ENCODE results near the gene CPNE8. TPM values are rescaled to one million over a fixed set of nuclear protein-coding genes. Genes with fewer than 3 reads are reported as not detected.

The CPNE8 gene
- polyA plus RNA-seq, 1 donor (not counting 4 experiments of a cell fraction or from before 2014, with no cell fraction given) = 25.7 TPM

DNA sequence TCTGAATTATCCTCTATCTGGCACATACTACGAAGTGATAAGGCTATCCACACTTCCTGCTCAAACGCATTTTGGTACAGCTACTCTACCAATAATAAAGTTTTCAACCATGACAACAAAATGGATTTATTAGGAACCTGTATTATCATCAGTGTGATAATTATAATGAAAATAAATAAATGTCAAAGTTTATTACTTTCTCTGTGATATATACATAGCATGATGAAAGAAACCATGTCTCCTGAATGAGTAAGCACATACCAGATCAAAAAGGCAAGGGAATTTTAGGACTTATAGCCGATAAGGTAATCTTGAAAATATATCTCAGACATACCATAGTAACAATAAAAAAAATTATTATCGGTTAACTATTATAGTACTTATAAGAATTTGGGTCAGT is 61.1 kb downstream of the CPNE8 start:
- H3K4me2 ChIP-seq (ENCODE audit: control insufficient read depth, extremely low read depth, insufficient read depth, low read depth, low read length) = no peak overlapping the region
- FAIRE-seq (no peak), DNase-seq (ENCODE audit: low read depth, low spot score) (no peak)
- no peak for TF ChIP-seq CTCF (optimal IDR thresholded peaks at IDR 0.05 in 1 of 3, IDR thresholded peaks at IDR 0.05 in 1 of 3, conservative IDR thresholded peaks at IDR 0.05 in 1 of 3; ENCODE audit: extremely low read depth in 1 of 3, insufficient read depth in 2 of 3, low read length in 3 of 3)
- no peak for TF ChIP-seq EZH2 (IDR thresholded peaks at IDR 0.05; ENCODE audit: low read length)
- H4K20me1 ChIP-seq (ENCODE audit: control insufficient read depth, extremely low read depth, insufficient read depth, low read length) = no peaks in the 10 kb centered on the region
- H3K79me2 ChIP-seq (ENCODE audit: control insufficient read depth, insufficient read depth, low read length) = no peaks in the 10 kb centered on the region
- H3K36me3 ChIP-seq (ENCODE audit: control insufficient read depth in 2 of 2, extremely low read depth in 1 of 2, insufficient read depth in 2 of 2, low read length in 2 of 2) = peaks cover 0 to 5% of the 10 kb centered on the region in 2 experiments
- H3K9ac ChIP-seq (ENCODE audit: control insufficient read depth, extremely low read depth, insufficient read depth, low read length) = no peak overlapping the region
- no peaks in the 10 kb centered on the region for H3K27me3 ChIP-seq (ENCODE audit: control insufficient read depth, extremely low read depth, insufficient read depth, low read length)
- H3K9me1 ChIP-seq (ENCODE audit: control insufficient read depth, extremely low read depth, insufficient read depth, low read length) = no peaks in the 10 kb centered on the region
- no peak overlapping the region for H3K27ac ChIP-seq (ENCODE audit: control insufficient read depth, insufficient read depth, low read length)
- no peak overlapping the region for H2AFZ ChIP-seq (ENCODE audit: control insufficient read depth, low read length)
- H3K4me1 ChIP-seq (ENCODE audit: control insufficient read depth, extremely low read depth, insufficient read depth, low read length) = no peaks in the 10 kb centered on the region
- H3K9me3 ChIP-seq (ENCODE audit: control insufficient read depth, low read depth, low read length) = no peaks in the 10 kb centered on the region
- dilution Hi-C loops (cut with MboI; ENCODE audit: extremely low pct_ligation_motif_present, low sequenced_read_pairs) = no loop called here
- H3K4me3 ChIP-seq (ENCODE audit: control insufficient read depth in 2 of 3, extremely low read depth in 1 of 3, insufficient read depth in 2 of 3, low read depth in 1 of 3, low read length in 3 of 3) = no peak overlapping the region

GRCh38 chr12:38838056-38838850 is 67.1 kb downstream of the CPNE8 start:
- dilution Hi-C loops (cut with MboI; ENCODE audit: extremely low pct_ligation_motif_present, low sequenced_read_pairs) = no loop called here
- FAIRE-seq = no peak

More at GRCh38 chr12:38838056-38838850, 67.1 kb downstream of the CPNE8 start:
- Histone ChIP-seq H3K9me3 (ENCODE audit: control insufficient read depth, low read depth, low read length) (no peaks in the 10 kb centered on the region), H3K9me1 (ENCODE audit: control insufficient read depth, extremely low read depth, insufficient read depth, low read length) (no peaks in the 10 kb centered on the region), H4K20me1 (ENCODE audit: control insufficient read depth, extremely low read depth, insufficient read depth, low read length) (no peaks in the 10 kb centered on the region), H3K79me2 (ENCODE audit: control insufficient read depth, insufficient read depth, low read length) (no peaks in the 10 kb centered on the region), H3K36me3 (ENCODE audit: control insufficient read depth in 2 of 2, extremely low read depth in 1 of 2, insufficient read depth in 2 of 2, low read length in 2 of 2) (no peaks in the 10 kb centered on the region), H2AFZ (ENCODE audit: control insufficient read depth, low read length) (no peak overlapping the region), H3K27me3 (ENCODE audit: control insufficient read depth, extremely low read depth, insufficient read depth, low read length) (no peaks in the 10 kb centered on the region), H3K4me2 (ENCODE audit: control insufficient read depth, extremely low read depth, insufficient read depth, low read depth, low read length) (no peak overlapping the region), H3K27ac (ENCODE audit: control insufficient read depth, insufficient read depth, low read length) (no peak overlapping the region), H3K4me3 (ENCODE audit: control insufficient read depth in 2 of 3, extremely low read depth in 1 of 3, insufficient read depth in 2 of 3, low read depth in 1 of 3, low read length in 3 of 3) (no peak overlapping the region), H3K9ac (ENCODE audit: control insufficient read depth, extremely low read depth, insufficient read depth, low read length) (no peak overlapping the region), H3K4me1 (ENCODE audit: control insufficient read depth, extremely low read depth, insufficient read depth, low read length) (no peaks in the 10 kb centered on the region)
- no peak for DNase-seq (ENCODE audit: low read depth, low spot score)
- TF ChIP-seq EZH2 (IDR thresholded peaks at IDR 0.05; ENCODE audit: low read length) (no peak), CTCF (optimal IDR thresholded peaks at IDR 0.05 in 1 of 3, IDR thresholded peaks at IDR 0.05 in 1 of 3, conservative IDR thresholded peaks at IDR 0.05 in 1 of 3; ENCODE audit: extremely low read depth in 1 of 3, insufficient read depth in 2 of 3, low read length in 3 of 3) (no peak)
